Fibroblast of lung (primary cell): ENCODE data around the gene ZBTB32.

Experiments used
- EZH2 ChIP-seq: IDR thresholded peaks from 2 replicates; pipeline ENCODE4 v1.5.1; 2012; ENCODE audit warnings: low read length, control low read depth, mild to moderate bottlenecking; ENCODE audit errors: missing control alignments
- TF ChIP-seq, protein P1 (sequence below), 2 donors: IDR thresholded peaks in 1 of 2; conservative IDR thresholded peaks in 1 of 2; 1 replicate in 1 of 2; 2 replicates in 1 of 2; pipeline ENCODE4 v1.5.1; 2011 to 2012; ENCODE audit warnings: low read length in 2 of 2, control low read depth in 1 of 2, inconsistent platforms in 1 of 2, low read depth in 1 of 2, mild to moderate bottlenecking in 1 of 2

- TF ChIP-seq, protein P1, sequence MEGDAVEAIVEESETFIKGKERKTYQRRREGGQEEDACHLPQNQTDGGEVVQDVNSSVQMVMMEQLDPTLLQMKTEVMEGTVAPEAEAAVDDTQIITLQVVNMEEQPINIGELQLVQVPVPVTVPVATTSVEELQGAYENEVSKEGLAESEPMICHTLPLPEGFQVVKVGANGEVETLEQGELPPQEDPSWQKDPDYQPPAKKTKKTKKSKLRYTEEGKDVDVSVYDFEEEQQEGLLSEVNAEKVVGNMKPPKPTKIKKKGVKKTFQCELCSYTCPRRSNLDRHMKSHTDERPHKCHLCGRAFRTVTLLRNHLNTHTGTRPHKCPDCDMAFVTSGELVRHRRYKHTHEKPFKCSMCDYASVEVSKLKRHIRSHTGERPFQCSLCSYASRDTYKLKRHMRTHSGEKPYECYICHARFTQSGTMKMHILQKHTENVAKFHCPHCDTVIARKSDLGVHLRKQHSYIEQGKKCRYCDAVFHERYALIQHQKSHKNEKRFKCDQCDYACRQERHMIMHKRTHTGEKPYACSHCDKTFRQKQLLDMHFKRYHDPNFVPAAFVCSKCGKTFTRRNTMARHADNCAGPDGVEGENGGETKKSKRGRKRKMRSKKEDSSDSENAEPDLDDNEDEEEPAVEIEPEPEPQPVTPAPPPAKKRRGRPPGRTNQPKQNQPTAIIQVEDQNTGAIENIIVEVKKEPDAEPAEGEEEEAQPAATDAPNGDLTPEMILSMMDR (conservative IDR thresholded peaks at IDR 0.05 in 1 of 2, IDR thresholded peaks at IDR 0.05 in 1 of 2; ENCODE audit: low read depth in 1 of 2, low read length in 2 of 2) = no peak
- TF ChIP-seq EZH2 = no peak
Measured at GRCh38 chr19:35695895-35696422, 8.4 kb upstream of the ZBTB32 start.
